Activated naive CD4-positive, alpha-beta T cell treated with anti-CD3 and anti-CD28 coated beads, Interleukin-2, amount 50 U/mL, for 16 hours (primary cell): ENCODE results near the gene TBC1D22A.

Source experiments
- DNase-seq: peaks from one replicate; pipeline ENCODE4 v3.0.0-alpha.2; 2020

TBC1D22A gene

DNA sequence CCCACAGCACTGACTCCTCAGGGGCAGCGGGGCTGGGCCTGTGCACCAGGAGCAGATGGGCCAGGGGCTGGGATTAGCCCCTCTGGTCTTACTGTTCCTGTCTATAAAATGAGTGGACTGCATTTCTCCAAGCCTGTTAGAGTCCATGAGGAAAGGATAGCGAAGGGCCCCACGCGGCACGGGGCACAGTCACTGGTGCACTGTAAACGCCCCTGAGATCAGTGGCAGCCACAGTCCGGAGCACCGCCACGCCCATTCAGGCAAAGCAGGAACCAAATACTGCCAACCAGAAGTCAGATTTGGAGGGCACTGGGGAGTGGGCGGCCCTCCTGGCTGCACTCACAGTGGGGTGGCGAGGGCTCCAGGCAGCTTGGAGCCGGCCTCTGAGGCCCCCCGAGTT lies 387.5 kb downstream of the TBC1D22A start:
- no peak for DNase-seq

DNA sequence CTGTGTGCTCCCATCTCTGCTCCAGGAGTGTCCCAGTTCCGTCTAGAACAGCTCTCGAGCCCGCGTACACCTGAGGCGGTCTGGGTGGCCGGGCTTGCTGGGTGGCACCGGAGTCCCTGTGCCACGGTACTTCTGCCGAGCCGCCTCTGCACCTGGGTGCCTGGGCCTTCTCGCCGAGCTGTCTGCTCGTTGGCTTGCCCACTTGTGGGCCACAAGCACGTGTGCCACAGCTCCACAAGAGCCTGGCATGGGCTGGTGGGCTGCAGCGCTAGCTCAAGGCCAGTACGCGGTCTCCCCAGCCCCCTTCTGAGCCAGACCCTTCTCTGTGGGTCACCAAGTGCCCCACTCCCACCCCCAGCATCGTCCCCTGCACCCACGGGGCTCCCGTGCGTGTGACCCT lies 388.0 kb downstream of the TBC1D22A start:
- DNase-seq = no peak

DNA sequence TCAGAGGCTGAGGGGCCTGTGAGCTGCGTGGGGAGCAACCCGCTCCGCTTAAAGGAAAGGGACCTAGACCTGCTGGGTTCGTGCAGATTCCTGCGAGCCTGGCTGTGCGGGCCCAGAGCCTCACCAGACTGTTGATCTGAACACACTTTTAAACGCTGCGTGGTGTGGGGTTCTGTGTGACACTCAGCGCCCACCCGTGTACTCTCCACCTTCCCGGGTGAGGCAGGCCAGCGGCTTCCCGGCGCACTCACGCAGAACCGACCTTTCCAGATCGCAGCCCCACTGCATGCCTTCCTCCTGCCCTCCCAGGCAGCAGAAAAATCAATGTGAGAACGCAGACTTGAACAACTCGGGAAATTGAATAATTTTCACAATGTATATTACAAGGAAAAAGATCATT lies 388.6 kb downstream of the TBC1D22A start:
- no peak for DNase-seq

DNA sequence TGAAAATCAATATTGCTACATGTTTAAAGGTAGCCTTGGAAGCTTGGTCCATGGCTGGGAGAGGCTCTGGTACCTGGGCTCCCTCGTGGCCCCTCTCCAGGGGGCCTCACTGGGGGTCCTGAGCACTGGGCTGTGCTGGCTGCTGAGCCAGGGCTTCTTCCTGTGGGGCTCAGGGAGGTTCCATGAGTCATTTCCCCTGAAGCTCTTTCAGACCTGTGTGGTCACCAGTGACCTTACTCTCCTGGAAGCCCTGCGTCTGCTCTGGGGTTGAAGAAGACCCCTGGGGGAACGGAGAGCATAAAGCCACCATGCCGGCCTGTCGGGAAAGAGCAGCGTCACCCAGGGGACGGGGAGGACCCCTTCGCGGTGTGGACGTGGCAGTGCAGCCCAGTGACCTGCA lies 389.0 kb downstream of the TBC1D22A start:
- no peak for DNase-seq

DNA sequence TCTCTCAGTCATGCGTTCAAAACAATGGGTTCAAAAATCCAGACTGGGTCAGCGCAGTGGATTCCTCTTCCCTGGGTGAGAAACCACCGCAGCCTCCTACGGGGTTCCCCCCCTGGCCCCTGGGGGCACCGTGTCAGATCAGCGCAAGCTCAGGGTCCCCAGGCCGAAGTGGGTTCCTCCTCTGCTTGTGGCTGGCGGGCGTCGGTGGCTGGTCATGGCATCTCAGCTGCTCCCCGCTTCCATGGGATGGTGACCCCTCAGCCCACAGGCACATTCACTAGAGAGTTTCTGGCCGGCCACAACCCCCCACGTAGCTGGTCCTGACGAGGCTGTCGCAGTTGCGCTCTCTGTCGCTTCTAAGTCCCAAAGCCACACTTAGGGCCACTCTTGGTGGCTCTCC lies 389.8 kb downstream of the TBC1D22A start:
- DNase-seq = no peak

DNA sequence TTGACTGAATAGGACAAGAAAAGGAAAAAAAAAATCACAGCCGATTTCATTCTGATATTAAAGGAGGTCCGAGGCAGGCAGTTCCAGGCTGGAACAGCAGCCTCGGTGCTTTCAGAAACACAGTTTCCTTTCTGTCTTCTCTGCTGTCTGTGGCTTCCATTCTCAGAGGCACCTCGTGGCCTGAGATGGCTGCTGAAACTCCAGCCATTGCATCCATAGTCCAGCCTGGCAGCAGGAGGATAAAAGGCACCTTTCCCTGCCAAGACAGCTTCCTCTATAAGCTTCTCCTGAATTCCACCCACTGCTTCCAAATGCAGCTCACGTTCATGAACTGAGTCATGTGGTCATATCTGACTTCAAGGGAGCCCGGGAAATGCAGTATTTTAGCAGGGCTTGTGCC lies 390.5 kb downstream of the TBC1D22A start:
- no peak for DNase-seq

DNA sequence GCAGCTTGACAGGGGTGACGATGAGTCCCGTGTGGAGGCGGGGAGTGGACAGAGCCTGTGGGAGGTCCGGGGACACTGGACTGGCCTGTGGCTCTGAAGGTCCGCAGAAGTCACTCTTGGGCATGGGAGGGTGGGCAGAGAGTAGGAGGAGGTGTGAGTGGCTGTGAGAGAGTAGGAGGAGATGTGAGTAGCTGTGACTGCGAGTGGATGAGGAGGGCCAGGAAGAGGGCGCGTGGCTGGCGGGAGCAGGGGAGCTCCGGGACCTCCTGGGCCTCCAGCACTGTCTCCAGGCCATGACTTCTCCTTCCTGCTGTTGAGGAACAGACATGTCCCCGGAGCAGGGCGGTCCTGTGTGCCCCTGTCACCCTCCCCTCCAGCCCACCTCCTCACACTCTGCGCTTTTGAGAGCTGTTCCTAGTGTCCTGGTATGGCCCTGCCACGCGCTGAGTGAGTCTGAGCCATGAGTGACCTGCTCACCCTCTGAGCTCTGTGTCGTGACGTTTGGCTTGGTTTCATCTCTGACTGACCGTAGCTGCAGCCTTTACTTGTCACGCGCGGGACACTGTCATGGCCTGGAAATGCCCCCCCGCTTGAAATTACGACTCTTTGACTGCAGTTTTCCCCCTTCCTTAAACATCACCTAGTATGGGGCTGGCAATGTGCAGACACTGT lies 391.5 kb downstream of the TBC1D22A start:
- DNase-seq = no peak

DNA sequence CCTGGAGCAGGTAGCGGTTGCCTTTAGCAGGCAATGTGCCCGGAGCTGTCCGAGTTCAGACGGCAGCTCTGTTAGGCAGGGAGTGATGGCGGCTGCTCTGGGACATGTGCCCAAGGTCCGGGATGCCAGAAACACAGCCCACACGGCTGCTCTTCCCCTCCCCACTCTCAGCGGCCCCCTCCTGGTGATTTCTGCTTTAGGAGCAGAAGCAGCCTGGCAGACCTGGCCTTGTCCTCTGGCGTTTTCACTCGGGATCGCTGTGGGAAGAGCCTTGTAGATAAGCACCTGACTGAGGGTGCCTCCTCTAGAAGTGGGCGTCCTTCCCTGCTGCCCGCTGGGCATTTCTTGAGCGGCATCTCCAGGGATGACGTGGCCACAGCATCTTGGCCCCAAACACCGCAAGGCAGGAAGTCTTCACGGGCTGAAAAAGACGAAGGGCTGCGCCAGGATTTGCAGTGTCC lies 392.2 kb downstream of the TBC1D22A start:
- no peak for DNase-seq

DNA sequence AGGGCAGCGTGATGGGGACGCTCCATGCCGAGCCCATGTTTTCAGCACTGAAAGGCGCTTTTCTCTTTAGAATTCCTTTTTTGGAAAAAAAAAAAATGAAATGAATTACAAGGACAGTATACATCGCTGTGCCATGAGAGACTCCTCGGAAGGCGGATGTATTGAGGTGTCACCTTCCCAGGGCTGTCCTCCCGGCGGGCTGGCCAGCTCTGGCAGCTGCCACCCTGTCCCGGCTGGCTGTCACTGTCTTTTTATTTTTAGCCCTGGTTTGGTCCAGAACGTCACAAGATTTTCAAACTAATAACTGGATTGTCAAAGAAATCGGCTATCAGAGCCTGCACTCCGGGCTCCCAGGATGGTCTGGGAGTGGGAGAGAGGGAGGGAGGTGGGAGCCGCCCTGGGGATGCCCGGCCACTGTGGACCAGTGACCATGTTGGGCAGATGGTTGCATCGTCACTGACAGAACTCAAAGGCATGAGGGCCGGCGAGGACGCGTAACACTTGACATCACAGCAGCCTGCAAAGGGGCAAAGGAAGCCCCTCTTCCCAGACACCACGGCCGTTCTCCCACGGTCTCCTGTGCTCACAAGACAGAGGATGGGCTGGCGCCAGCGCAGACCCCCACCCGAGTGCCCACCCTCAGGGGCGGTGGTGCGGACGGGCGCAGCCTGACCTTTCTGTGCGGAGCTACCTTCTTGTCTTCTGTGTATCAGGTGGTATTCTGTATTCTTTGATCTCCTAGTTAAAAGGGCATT lies 392.9 kb downstream of the TBC1D22A start:
- no peak for DNase-seq

DNA sequence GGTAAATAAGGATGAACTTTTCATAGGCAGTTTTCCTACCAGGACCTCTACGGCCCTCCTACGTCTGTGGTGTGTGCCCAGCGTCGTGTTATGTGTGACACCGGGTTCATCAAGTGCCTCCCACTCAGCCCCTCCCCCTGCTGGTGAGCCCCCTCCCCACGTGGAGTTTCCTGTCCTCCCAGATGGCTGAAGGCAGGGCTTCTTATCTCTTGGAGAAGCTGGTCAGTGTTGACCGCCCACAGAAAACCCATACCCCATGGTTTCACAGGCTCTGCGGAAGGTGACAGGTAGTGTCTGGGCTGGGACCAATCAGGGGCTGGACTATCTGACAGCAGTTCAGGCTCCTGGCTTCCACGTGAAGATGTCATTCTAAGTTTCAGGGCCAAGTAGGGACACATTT lies 393.5 kb downstream of the TBC1D22A start:
- DNase-seq = no peak

DNA sequence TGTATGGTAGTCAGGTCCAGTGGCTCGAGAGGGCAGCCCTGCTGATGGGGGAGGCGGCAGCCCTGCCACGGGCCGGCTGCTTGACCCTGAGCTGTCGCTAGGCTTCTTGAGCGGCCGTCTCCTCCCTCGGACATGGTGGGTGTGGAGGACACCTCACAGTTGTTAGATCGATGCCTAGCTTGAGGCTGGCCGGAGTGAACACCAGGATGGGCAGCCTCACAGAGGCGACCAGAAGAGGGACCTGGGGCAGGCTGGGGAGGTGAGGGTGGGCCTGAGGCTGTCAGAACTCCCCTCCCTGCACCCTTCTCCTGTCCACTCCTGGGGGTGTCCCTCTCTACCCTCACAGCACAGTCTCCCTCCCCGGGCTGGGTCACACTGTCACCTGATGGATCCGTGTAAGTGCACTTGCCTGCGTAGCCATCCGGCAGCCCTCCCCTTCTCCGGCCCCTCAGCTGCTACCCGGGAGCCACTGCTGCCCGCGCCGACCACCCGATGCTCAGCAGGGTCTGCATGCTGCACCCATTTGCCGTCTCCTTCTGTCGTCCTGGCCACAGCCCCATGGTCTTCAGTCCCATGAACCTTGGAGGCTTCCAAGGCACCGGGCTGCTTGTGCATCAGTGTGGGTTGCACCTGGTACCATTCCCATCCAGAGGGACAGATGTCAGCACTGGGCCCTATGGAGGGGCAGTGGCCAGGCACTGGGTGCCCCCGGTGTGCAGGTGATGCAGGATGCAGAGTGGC lies 394.1 kb downstream of the TBC1D22A start:
- DNase-seq = no peak

DNA sequence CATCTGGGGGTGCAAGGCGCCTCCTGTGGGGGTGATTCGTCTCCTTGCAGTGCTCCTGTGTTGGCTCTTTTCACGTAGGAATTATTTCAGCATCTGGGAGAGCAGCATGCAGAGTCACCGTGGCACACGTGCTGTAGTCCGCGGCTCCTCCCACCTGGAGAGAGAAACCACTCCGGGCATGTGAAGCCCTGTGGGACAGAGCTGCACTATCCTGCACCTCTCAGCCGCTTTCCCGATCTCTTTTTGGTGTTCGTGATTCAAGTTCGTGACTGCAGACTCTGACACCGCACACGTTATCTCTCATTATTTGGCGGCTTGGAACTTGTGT lies 394.6 kb downstream of the TBC1D22A start:
- DNase-seq = no peak

DNA sequence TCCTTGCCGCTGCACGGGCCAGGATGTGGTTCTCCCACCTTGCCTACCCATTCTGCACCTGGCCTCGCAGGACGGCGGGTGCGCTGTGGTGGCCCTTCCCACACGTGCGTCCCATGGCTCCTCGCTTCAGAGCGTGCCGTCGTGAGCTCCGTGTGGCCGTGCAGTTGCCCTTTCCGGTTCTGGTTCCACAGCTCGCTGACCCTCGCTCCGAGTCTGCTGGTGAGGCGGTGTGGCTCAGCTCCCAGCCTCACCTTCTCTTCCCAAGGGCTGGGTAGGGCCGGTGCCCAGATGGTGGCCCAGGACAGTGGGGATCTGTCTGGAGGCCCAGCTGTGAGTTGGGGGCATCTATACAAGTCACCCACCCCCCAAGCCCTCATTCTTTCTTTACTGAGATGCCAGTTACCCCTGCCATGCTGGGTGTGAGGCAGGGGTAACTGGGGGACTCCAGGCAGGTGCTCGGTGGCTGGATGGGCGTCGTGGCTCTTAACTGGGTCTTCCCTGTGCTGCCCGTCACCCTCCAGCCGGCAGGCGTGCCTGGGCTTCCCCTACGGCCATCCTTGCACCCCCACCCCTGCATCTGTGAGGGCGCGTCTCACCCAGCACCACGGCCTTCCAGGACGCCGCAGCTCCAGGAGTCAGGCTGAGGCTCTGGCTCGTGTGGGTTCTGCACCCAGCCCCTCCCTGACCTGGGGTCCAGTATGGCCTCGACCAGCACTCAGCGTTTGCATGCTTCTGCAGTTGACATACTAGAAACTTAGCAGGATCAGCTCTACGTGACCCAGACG lies 395.2 kb downstream of the TBC1D22A start:
- DNase-seq = no peak

DNA sequence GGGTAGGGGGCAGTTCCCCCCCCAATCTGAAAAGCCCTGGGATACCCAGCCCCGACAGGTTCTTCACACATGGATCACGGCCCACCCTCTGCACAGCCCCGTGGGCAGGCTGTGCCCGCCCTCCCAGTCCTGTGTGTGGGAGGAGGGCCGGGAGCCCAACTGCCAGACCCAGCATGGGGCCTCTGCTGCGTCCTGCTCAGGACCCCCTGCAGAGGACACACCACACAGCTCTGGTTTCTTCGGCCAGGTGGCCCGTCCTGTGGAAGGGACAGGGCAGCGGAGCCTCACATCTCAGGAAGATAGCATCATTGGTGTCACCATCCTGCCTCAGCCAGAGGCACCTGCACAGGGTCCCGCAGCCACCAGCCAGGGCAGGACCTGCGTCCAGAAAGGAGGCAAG lies 396.0 kb downstream of the TBC1D22A start:
- DNase-seq = no peak

DNA sequence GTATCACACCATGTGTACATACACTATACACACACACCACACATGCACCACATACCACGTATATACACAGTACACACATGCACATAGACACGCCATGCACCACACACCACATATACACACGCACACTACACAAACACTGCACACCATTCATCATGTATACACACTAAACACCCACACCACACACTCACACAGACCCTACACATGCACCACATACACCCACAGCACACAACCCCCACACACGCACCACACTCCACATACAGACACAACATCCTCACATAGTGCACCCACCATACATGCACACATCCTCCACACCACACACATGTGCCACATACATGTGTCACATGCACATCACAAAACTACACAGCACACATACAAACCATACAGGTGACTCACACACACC lies 397.1 kb downstream of the TBC1D22A start:
- DNase-seq = no peak

DNA sequence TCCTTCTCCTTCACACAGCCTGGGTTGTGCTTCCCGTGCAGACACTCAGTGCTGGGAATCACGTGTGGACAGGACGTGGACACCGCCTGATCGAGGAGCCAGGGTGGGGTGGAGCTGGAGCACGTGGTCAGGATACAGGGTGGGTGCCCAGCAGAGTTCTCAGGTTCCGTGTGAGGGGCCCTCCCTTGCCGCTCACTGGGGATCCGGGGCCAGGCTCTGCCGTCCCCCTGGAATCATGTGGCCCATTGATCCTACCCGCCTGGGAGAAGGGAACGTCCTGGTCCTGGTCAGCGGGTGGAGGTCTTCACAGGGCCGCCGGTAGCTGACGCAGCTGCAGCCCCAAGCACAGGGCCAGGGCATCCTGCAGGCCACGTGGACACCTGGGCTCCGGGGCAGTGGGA lies 397.7 kb downstream of the TBC1D22A start:
- peak; percentile 6 for DNase-seq

DNA sequence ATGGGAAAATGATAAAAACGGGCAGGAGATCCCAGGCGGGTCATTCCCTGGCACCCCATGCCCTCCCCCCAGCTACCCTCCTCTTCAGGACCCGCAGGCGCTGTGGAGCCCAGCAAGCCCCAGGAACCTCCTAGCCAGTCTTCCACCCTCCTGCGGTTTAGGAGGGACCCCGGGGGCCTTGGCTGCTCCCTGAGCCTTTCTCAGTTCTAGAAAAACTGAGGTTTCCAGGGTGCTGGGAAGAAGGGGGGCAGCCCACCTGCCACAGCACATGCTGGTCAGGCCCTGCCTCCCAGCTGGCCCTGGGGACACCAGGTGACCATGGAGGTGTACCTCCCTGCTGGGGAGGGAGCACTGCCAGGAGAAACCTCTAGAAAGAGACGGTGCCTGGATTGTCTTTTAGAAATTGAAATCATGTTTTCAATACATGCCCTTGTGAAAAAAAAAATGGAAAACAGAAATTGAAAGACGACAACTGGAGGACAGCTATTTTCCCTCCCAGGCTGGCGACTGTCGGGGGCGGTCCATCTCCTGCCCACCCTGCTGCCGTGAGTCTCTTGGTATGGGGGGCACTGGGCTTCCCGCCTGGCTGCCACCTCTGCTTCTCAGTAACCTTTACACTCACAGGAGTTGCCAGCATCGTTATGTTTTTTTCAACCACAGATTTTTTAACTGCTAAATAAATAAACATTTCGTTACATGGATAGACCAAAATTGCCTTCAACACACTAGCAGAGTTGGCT lies 398.5 kb downstream of the TBC1D22A start:
- no peak for DNase-seq

DNA sequence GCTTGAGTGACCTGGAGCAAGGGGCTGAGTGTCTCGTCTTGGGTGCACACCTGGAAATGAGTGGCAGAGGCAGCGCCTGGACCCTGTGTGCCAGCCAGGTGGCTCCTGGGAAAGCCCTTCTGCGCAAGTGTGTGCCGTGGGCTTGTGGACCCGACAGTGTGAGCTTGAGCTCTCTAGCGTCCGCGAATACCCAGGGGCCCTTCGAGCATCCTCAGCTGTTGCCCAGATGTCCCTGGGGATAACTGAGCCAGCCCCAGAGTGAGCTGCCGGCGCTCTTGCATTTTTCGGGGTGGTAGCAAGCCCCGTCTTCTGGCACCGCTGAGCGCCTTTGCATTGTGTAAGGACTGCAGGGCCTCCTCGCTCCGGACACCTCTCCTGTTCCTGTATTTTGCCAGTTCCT lies 399.2 kb downstream of the TBC1D22A start:
- peak; percentile 4 for DNase-seq

DNA sequence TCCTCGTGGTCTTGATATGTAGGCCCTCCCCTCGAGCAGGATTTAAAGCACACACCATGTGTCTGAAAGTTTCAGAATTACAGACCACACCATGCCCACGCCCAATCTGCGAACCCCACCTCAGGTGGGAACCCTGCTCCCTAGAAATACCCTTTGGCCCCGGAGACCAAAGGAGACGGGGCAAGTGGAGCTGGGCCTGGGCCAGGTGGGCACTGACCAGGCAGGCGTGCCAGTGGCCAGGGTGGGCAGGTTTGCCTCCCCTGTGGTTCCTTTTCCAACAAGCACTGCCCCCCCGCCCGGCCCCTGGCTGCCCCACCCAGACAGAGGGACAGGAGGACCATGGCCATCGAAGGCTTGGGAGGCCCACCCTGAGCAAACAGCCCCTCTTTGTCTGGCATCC lies 400.4 kb downstream of the TBC1D22A start:
- DNase-seq = peak; percentile 8

DNA sequence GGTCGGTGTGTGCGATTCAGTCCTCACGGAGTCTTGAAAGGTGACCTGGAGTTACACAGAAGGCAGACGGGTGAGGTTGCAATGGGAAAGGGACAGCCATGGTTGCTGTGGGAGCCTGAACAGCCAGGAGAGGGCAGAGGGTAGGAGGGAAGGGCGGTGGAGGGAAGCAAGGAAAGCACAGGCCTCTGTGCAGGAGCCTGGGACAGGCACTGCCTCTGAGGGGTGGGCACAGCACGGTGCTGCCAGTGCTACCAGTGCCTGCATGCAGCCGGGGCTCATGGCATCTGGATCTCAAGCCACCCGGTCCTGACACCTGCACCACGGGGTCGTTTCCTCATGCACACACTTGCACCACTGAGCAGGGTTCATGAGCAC lies 401.0 kb downstream of the TBC1D22A start:
- DNase-seq = no peak

DNA sequence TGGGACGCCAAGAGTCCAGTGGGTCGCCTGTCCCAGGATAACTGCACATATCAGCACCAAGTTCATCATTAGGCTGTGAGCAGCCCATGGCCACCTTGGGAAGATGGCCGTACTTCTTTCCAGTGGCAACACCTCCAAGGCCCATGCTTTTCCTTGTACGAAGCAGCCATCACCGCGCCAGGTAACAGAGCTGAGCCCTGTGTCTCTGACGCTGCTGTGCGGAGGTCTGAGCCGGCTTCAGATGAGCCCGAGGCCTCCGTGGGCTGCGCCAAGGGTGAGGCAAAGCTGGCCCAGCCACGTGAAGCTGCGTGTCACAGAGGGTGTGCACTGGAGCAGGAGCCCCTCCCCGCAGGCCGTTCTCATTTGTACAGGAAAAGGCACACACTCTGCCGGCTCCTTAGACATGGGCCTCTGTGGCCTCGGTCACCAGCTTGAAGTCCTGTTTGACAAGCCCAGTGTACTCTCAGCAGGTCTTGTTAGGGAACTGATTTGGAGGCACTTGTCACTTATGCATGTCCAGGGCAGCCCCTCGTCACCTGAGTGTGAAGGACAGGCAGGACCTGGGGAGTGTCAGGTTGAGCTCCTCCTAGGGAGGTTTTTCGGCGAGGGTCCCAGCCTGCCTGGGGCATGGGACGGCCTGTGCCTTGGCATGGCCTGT lies 401.5 kb downstream of the TBC1D22A start:
- peak; percentile 9 for DNase-seq
